HG03095 (cell line): ENCODE results near the gene PIK3AP1.
A peak's percentile ranks its signal among the peaks of the same experiment; 100 is the strongest.
"Not testable (repeated sequence)": the region's sequence is repeated elsewhere in the genome, so short reads cannot be mapped to it uniquely, and the experiment has no call there.

ENCODE experiments used
- ATAC-seq: cut with Tn5 transposase; IDR thresholded peaks from one replicate; pipeline ENCODE4 v1.9.1; 2021; ENCODE audit warnings: moderate library complexity; ENCODE audit not compliant: unreplicated experiment

PIK3AP1 gene

DNA sequence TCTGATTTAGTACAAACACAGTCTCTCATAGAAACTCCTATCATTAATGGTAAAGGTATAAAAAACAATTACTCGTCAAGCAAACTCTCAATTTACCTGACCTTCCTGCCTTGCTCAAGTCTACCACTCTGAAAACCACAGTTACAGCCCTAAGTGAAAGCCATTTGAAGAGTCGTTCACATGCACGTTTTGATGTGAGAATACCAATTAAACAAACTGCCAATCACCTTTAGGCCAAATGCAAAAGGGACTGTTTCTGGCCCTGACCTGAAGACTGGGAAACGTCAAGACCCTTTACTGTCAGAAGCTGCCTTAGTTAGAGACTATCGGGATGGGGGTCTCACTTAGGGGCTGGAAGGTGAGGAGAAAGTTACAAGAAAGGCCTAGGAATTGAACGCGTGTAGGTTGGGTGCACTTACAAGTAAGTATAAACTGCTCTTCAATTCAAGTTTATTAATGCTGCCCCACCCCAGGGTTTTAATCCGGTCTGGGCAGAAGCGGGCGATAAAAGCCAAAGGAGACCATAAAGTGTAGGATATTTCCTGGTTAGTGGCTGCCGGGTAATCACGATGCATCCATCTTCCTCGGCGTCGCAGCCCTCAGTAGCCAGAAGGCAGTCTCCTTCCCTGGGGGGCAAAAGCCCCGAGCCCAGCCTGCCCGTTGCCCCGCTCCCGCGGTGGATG, 134.4 kb downstream of the PIK3AP1 start:
- peak; percentile 15 for ATAC-seq

DNA sequence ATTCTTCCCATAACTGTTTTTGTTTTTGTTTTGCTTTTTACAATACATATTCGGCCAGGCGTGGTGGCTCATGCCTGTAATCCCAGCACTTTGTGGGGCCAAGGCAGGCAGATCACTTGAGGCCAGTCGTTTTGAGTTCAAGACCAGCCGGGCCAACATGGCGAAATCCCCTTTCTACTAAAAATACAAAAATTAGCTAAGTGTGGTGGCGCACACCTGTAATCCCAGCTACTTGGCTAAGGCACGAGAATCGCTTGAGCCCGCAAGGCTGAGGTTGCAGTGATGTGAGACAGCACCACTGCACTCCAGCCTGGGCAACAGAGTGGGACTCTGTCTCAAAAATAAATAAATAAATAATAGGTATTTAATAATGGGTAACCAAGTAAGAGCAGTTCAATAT, 135.8 kb downstream of the PIK3AP1 start:
- no peak for ATAC-seq

DNA sequence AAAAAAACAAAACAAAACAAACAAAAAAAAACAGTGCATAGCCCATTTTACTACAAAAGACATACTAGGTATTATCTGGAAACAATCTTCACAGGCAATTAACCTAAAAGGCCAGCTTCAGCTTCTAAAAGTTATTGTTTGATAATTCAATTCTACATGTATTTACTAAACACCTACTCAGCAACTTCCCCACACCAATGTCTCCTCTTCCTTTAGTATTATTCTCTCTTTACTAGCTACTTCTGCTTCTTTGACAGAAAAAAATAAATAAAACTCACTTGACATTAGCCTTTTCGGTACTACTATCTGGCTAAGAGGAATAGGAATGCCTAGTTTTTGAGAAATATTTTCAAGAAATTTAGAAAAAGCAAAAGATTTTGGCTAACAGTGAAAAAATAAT, 136.3 kb downstream of the PIK3AP1 start:
- ATAC-seq: no peak

DNA sequence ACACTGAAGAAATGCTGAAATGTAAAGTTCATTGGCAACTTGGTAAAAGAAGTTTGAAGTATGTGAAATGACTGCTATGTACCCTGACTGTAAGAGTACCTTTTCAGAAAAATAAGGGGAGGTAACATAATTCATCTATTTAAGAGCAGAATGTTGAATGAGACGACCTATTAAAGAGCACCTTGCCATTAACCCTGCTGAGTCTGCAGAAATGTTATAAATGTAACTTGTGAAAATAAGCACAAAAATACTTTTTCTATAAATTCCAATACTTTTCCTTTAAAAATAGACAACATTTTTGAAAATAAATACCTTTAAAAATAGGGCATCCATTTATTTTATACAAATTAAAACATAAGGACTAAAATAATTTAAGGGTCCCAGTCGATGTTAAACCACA, 141.2 kb downstream of the PIK3AP1 start:
- no peak for ATAC-seq

DNA sequence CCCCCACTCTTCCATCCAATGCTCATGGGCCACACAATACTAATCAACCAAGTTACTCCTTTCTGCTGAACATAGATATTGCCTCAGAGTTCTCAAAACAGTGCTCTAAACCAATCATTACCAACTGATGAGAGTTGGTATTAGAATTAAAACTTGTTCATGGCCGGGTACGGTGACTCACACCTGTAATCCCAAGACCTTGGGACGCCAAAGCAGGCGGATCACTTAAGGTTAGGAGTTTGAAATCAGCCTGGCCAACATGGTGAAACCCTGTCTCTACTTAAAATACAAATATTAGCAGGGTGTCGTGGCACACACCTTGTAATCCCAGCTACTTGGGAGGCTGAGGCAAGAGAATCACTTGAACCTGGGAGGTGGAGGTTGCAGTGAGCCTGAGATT, 141.7 kb downstream of the PIK3AP1 start:
- ATAC-seq: no peak

DNA sequence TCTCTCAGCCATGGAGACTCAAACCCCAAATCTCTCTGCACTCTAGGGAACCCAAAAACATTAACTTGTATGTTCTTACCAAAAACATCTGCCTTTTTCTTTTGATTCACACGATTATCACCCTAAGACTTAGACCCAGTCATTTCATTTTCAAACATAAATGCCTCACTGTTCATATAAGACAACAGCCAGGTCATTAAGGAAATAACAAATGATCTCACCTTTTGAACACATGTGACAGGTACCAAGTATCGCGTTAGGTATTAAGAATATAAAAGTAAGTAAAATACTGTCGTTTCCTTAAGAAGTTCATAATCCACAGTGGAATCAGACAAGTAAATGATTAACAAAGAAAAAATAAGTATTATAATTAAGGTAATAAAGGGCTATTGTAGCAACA, 142.3 kb downstream of the PIK3AP1 start:
- ATAC-seq: no peak

DNA sequence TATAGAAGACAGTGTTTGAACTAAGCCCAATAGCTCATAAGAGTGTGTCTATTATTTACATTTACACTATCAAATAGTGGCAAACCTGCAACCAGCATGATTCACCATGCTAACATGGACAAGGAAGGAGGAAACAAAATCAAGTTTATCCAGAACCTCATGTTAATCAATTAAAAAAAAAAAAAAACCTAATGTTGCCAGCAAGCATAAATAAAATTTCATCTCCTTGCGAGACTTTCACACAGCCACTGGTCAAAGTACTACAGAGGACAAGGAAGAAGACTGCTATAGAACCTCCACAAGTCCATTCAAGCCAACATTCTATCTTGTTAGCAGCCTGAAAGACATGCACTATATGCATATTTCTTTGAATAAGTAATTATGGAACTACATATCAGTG, 143.2 kb downstream of the PIK3AP1 start:
- ATAC-seq: no peak

DNA sequence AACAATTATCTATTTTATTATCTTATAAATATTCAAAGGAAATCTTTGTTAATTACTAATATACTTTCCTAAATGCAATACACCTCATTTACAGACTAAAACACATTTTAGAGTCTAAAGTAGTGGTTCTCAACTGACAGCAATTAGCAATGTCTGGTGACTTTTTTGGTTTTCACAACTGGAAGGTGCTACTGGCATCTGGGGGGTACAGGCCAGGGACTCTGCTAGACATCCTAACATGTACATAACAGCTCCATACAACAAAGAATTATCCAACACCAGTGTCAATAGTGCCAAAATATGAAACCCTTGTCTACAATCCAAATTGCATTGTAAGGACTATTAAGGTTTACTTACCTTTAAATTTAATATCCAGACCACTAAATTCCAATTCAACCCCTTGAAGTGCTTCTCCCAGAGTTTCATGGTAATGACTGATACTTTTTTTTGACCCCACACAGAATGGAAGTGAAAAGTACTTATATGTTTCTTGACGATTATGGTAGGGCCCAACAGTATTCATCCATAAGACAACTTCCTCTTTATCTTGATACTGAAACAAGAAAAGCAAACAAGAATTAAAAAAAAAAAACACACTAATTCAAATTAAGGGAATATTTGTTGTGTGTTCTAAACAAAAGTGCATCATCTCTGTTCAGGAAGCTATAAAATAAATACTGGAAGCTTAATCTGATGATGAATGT, 143.9 kb downstream of the PIK3AP1 start:
- ATAC-seq: no peak

DNA sequence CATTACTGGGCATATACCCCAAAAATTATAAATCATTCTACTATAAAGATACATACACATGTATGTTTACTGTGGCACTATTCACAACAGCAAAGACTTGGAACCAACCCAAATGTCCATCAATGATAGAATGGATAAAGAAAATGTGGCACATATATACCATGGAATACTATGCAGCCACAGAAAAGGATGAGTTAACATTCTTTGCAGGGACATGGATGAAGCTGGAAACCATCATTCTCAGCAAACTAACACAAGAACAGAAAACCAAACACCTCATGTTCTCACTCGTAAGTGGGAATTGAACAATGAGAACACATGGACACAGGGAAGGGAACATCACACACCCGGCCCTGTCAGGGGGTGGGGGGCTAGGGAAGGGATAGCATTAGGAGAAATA, 145.8 kb downstream of the PIK3AP1 start:
- not testable (repeated sequence) for ATAC-seq

DNA sequence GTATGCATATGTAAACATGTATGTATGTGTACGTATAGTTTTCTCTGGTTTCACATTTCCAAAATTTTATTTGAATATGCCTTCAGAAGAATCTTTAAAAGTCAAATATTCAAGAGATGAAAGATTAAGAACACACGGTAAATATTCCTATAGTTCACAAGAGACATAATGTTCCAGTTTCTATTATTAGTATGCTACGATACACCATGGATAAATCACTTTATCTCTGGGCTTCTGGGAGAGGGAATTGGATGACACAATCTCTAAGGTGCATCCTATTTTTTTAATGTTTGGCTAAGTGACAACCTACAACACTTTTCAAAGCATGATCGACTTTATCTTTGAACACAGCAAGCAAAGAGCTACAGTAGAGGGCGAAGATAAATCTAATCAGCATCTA, 147.3 kb downstream of the PIK3AP1 start:
- ATAC-seq: no peak

DNA sequence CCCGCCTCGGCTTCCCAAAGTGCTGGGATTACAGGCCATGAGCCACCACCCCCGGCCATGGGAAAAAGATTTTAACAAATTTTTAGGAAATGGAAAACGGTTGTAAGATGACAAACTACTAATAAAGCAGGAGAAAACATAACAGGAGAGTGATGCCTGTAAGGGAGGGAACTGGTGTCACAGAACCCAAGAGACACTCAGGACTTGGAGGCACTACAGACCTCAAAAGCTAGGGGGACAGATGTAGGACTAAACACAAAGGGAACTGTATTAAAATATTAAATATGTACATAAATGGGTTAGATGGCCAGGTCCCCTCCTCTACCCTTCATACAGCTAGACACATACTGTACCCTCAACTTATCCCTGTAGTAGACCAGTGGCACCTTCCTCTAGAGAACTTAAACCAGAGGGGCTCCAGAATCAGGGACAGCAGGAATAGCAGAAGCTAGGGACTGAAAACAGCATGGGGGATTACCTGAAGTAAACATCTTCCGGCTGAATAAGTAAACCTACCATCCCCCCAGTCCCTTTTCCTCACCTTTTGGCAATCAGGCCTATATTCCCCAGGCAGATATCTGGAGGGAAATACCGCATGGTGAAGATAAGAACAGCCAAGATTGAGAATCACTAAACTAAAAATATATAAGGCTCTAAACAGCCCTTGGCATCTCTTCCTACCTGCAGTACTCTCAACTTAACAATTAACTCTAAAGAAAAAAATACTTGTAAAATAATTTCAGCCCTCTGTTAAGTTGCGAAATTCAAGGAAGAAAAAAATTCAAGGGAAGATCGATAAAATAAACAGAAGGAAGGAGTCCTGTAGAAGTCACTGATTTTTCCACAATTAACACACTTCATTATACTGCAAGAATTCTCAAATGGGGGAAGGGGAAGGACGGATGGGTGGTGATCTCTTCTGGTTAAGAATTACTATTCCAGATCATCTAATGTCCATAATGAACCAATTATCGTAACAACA, 149.0 kb downstream of the PIK3AP1 start:
- ATAC-seq: no peak

DNA sequence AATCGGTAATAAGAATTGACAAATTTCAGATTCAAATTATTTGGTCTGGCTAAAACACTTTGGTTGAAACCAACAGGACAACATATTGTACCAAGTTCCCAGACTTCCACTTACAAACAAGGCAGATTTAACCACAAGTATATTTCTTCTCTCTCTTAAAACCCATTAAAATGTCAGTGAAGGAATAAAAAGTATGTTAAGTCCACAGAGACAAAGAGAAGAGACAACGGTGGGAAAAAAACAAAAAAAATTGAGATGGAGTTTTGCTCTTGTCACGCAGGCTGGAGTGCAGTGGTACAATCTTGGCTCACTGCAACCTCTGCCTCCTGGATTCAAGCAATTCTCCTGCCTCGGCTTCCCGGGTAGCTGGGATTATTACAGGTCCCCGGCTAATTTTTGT, 149.8 kb downstream of the PIK3AP1 start:
- ATAC-seq: no peak

DNA sequence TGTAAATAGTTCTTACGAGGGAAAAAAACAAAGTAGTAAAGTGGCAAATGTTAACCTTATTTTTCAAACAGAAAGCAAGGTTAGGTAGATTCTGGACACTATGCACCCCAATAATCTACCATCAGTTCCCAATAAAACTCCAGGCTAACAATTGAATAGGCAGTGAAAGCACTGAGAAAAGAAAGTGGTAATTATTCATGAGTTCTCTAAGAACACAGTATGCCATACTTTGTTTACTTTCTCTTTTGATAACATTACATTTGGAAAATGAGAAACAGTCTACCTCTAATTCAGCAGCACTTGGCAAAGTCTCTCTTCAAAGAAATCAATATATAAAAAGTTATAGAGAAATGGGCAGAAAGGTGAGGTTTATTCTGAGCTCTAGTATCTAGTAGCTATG, 151.9 kb downstream of the PIK3AP1 start:
- ATAC-seq: no peak

DNA sequence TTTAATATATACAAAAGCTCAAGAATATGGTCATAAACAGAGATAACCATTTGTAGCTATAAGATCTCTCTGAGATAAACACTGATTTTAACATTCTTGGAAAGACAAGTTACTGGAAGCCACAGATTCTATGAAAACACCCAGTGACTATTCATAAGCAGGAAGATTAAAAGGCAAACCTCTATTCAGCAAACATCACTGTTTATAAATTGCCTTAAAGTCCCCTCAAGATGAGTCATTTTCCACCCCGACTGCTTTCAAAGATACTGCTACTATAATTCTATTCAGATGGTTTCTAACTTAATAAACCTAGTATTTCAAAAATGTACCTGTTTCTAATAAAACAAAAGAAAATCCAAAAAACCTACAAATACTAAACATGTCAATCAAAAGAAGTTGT, 154.5 kb downstream of the PIK3AP1 start:
- ATAC-seq: no peak

DNA sequence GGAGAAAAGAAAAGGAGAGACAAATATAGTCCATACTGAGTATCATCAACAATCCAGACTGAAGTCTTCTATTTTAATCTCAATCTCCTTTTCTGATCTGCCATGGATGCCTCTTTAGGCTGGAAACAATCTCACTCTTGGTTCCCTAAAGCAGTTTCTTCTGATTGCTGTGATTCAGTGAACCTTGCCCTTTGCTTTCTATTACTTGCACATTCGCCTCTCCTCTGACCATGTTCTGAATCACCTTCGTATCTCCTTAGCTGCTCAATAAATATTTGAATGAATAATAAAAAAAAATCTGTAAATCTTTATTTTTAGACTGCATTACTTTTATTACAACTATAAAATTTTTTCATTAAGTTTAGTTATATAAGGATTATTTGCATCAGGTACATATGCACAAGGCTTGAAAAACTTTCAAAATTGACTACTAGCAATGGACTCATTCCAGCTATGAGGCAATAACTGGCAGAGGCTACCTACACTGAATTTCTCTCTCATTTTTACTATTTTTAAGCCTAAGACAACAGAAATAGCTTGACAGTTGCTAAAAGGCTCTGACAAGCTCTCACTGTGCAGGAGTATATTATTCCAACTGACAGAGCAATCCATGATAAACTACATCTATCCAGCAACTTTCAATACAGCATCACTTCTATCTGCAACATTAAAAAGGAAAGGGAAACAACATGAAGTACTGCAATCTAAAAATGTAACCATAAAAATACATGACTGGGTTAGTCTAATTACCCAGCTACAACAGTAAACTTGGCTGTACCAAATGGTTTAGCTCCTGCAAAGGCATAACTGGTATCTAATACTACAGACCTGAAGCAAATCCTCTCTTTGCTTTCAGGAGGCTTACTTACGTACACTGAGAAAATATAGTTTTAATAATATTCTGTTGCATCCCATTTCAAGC, 159.1 kb downstream of the PIK3AP1 start:
- no peak for ATAC-seq

DNA sequence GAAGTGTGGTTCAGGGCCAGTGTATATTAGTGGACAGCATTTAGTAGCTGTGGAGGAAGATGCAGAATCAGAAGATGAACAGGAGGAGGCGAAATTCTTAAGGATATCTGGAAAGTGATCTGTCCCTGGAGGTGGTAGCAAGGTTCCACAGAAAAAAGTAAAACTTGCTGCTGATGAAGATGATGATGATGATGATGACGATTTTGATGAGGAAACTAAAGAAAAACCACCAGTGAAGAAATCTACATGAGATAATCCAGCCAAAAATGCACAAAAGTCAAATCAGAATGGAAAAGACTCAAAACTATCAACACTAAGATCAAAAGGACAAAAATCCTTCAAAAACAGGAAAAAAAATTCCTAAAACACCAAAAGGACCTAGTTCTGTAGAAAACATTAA, 159.8 kb downstream of the PIK3AP1 start:
- no peak for ATAC-seq

DNA sequence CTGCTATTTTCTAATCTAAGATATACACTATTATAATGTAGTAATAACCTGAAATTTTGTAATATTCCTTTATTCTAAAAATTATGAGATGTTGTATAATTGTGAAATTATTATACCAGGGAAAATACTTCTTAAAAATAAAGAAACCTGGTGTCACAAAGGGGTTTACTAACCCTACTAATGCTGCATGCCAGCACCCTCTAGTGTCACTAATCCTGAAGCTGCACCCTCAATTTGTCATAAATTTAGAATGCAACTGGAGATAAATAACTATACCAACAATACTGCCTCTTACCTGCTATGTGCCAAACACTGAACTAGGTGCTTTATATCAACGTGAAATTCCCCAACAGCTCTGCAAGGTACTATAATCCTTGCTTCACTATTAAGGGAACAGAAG, 164.3 kb downstream of the PIK3AP1 start:
- ATAC-seq: no peak

DNA sequence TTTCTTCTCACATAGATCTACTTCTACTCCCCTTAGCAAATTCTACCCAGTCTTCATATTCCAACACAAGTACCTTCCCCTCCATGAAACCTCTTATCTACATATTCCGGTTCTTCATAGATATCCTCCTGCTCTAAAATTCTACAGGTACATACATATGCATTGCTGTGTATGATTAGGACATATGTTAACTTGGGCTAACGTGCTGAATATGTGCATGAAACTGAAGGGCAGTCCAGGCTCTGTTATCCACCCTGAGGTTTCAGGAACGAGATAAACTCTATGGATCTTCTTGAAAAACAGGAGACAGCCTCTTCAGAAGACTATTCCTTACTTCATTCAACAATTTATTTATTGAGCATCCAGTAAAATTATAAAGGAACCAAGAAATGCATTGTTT, 165.0 kb downstream of the PIK3AP1 start:
- ATAC-seq: no peak

DNA sequence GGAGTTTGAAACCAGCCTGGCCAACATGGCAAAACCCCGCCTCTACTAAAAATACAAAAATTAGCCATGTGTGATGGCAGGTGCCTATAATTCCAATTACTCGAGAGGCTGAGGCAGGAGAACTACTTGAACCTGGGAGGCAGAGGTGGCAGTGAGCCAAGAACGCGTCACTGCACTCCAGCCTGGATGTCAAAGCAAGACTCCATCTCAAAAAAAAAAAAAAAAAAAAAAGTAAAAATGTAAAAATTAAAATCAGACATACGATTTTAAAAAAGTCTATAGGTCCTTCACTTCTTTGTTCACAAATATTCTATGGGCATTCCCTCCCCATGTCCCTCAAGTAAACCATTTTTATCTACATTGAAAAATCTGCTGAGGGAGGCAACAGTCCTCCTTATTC, 171.7 kb downstream of the PIK3AP1 start:
- no peak for ATAC-seq

DNA sequence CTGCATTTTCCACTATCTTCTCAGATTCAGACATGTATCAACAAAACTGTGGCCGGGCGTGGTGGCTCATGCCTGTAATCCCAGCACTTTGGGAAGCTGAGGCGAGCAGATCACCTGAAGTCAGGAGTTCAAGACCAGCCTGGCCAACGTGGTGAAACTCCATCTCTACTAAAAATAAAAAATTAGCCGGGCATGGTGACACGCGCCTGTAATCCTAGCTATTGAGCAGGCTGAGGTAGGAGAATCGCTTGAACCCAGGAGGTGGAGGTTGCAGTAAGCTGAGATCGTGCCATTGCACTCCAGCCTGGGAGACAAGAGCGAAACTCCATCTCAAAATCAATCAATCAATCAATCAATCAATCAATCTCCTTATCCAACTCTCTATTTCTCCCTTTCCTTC, 174.8 kb downstream of the PIK3AP1 start:
- ATAC-seq: not testable (repeated sequence)
